ENCODE results near the gene TUFT1.
"Not testable (repeated sequence)": the region's sequence is repeated elsewhere in the genome, so short reads cannot be mapped to it uniquely, and the experiment has no call there.

Gene TUFT1

DNA sequence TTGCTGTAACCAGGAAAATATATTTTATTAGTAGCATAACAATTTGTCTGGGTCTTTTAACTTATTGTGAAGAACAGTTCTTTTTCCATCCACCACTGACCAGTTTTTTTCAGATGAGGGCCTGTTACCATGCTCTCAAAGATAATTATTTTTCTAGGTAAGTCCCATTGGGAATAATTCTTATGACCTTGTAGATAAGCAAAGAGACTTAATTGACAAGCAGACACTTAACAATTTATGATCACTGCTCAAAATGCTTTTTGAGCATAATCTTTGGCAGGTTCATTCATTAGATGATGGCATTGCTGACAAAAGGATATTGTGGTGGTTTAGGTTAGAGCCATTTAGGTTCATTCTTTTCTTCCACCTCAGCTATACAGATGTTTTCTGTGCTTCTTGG, 78.4 kb downstream of the TUFT1 start:
- peaks cover 15% of the 10 kb centered on the region for H3K4me1 ChIP-seq (ENCODE audit: control insufficient read depth, insufficient read depth, low read length)

DNA sequence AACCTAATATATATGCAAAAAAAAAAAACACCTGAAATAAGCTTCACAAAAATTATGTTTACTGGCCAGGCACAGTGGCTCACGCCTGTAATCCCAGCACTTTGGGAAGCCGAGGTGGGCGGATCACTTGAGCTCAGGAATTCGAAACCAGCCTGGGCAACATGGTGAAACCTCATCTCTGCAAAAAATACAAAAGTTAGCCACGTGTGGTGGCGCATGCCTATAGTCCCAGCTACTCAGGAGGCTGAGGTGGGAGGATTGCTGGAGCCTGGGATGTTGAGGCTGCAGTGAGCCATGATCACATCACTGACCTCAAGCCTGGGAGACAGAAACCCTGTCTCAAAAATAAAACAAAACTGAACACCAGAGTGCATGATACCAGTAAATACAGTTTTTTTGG, 78.9 kb downstream of the TUFT1 start:
- not testable (repeated sequence) for H3K9ac ChIP-seq (ENCODE audit: low read length); H3K27me3 ChIP-seq (ENCODE audit: control insufficient read depth, insufficient read depth, low read length); H3K4me3 ChIP-seq (ENCODE audit: low read length); H3K36me3 ChIP-seq (ENCODE audit: control insufficient read depth, insufficient read depth, low read length)
- peaks cover 15% of the 10 kb centered on the region for H3K4me1 ChIP-seq (ENCODE audit: control insufficient read depth, insufficient read depth, low read length)
- peak overlapping the region; percentile 75 for H3K27ac ChIP-seq (ENCODE audit: low read depth, low read length)

More for the DNA sequence above, 78.4 kb downstream of the TUFT1 start:
- Histone ChIP-seq H3K27ac (ENCODE audit: low read depth, low read length) (no peak overlapping the region), H3K4me3 (ENCODE audit: low read length) (no peak overlapping the region), H3K36me3 (ENCODE audit: control insufficient read depth, insufficient read depth, low read length) (no peaks in the 10 kb centered on the region), H3K27me3 (ENCODE audit: control insufficient read depth, insufficient read depth, low read length) (no peaks in the 10 kb centered on the region), H3K9ac (ENCODE audit: low read length) (no peak overlapping the region)

DNA sequence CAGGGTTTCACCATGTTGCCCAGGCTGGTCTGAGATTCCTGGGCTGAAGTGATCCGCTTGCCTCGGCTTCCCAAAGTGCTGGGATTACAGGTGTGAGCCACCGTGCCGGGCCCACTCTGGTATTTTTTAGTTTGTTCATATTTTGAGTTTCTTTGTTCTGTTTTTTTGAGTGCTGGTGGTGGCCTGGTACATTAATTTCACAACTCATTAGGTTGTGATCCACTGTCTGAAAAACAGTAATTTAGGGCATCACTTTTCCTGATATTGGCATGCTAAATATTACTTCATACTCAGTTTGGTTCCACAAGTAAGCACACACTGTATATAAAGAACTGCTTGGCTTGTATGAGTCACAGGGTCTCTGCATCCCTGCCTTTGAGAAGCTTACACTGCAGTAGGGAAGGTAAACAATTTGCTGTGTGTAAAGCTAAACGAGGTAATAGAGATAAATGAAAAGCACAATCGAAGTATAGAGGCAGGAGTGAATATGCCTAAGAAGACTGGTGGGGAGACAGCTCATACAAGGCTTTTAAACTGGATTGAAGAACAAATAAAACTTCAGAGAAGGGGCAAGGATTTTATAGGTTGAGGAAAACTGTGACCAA, 79.5 kb downstream of the TUFT1 start:
- peak overlapping the region; percentile 75 for H3K27ac ChIP-seq (ENCODE audit: low read depth, low read length)
- no peaks in the 10 kb centered on the region for H3K36me3 ChIP-seq (ENCODE audit: control insufficient read depth, insufficient read depth, low read length)
- no peak overlapping the region for H3K9ac ChIP-seq (ENCODE audit: low read length)
- no peaks in the 10 kb centered on the region for H3K27me3 ChIP-seq (ENCODE audit: control insufficient read depth, insufficient read depth, low read length)
- H3K4me1 ChIP-seq (ENCODE audit: control insufficient read depth, insufficient read depth, low read length): peaks cover 15% of the 10 kb centered on the region
- no peak overlapping the region for H3K4me3 ChIP-seq (ENCODE audit: low read length)

DNA sequence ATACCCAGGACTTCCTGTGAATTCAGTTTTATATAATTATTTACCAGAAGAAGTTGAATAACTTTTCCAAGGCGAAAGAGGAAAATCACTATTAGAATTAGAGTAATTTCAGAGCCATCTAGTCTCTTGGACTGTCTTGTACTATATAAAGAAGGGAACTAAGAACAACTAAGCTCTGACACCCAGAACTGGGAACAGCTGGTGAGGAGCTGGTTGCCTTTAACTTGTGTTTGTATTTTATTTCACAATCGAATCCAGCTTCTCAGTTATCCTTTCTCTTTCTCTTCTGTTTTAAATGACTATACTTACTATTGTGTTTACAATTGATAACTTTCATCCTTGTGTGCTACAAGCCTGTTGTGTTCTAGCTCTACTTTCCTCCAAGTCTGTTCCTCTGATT, 80.2 kb downstream of the TUFT1 start:
- no peaks in the 10 kb centered on the region for H3K27me3 ChIP-seq (ENCODE audit: control insufficient read depth, insufficient read depth, low read length)
- peaks cover 12% of the 10 kb centered on the region for H3K4me1 ChIP-seq (ENCODE audit: control insufficient read depth, insufficient read depth, low read length)
- no peaks in the 10 kb centered on the region for H3K36me3 ChIP-seq (ENCODE audit: control insufficient read depth, insufficient read depth, low read length)
- H3K4me3 ChIP-seq (ENCODE audit: low read length): no peak overlapping the region
- no peak overlapping the region for H3K9ac ChIP-seq (ENCODE audit: low read length)
- peak overlapping the region; percentile 75 for H3K27ac ChIP-seq (ENCODE audit: low read depth, low read length)

DNA sequence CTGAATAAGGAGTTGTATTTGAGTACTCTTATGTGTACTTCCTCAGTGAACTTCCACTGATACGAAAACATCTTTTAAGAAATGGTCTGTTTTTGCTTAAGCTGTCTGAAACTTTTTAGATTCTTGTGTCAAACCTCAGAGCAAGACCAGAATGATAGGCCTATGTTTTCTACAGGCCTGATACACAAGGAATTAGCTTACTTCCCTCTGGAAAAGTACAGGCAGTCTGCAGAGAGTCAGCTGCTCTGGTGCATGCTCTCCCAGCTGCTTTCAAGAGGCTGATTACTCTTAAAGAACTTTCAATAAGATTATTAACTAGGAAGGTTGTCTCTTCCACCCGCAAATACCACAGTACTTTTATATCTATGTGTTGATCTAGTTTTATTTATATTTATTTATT, 81.2 kb downstream of the TUFT1 start:
- Histone ChIP-seq H3K27ac (ENCODE audit: low read depth, low read length) (peak overlapping the region; percentile 75), H3K36me3 (ENCODE audit: control insufficient read depth, insufficient read depth, low read length) (no peaks in the 10 kb centered on the region), H3K9ac (ENCODE audit: low read length) (no peak overlapping the region), H3K4me1 (ENCODE audit: control insufficient read depth, insufficient read depth, low read length) (peaks cover 12% of the 10 kb centered on the region), H3K4me3 (ENCODE audit: low read length) (no peak overlapping the region), H3K27me3 (ENCODE audit: control insufficient read depth, insufficient read depth, low read length) (no peaks in the 10 kb centered on the region)

DNA sequence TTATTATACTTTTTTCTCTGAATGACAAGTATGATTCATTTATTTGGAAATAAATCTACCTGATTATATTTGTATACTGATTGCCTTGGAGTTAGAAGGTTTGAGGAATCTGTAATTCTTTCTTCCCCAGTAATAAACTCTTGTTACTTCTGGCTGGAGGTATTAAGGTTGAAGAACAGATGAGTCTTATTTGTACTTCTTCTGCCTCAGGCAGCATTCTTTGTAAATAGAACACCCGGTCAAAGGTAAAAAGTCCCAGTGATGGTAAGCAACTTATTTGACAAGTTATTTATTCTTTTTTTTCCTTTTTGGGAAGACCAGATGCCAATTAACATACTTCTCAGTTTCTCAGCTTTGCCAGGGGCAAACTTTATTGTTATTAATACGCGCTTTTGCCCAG, 84.7 kb downstream of the TUFT1 start:
- Histone ChIP-seq H3K4me1 (ENCODE audit: control insufficient read depth, insufficient read depth, low read length) (peaks cover 10% of the 10 kb centered on the region), H3K27ac (ENCODE audit: low read depth, low read length) (no peak overlapping the region)

DNA sequence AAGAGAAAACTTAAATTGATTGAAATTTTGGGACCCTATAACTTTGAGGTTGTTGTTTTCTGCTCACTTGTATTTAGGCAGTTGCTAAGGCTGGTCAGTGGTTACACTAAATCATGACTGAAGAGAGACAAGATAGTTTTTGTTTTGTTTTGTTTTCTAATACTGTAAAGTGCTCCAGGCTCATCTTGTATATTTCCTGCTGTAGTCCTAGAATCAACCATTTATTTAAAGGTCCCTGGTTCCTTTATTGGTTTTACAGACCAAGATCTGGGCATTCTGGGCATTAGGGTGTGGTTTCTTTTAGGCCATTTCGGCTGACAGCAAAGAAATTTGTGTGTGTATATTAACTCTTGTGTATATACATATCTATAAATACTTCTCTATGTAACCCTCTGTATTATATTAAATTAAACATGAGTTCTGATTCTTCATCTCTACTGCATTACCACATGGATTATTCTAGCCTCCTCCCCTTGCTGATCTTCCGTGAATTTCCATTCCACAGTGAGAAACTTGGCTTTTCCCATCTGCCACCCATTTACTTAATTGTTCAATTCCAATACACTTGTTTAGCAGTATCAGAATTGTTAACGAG, 86.7 kb downstream of the TUFT1 start:
- Histone ChIP-seq H3K4me1 (ENCODE audit: control insufficient read depth, insufficient read depth, low read length) (peaks cover 2% of the 10 kb centered on the region), H3K9ac (ENCODE audit: low read length) (no peak overlapping the region), H3K27me3 (ENCODE audit: control insufficient read depth, insufficient read depth, low read length) (no peaks in the 10 kb centered on the region), H3K36me3 (ENCODE audit: control insufficient read depth, insufficient read depth, low read length) (no peaks in the 10 kb centered on the region), H3K4me3 (ENCODE audit: low read length) (no peak overlapping the region), H3K27ac (ENCODE audit: low read depth, low read length) (no peak overlapping the region)

More for the DNA sequence above, 84.7 kb downstream of the TUFT1 start:
- Histone ChIP-seq H3K27me3 (ENCODE audit: control insufficient read depth, insufficient read depth, low read length) (no peaks in the 10 kb centered on the region), H3K36me3 (ENCODE audit: control insufficient read depth, insufficient read depth, low read length) (no peaks in the 10 kb centered on the region), H3K9ac (ENCODE audit: low read length) (no peak overlapping the region), H3K4me3 (ENCODE audit: low read length) (no peak overlapping the region)

DNA sequence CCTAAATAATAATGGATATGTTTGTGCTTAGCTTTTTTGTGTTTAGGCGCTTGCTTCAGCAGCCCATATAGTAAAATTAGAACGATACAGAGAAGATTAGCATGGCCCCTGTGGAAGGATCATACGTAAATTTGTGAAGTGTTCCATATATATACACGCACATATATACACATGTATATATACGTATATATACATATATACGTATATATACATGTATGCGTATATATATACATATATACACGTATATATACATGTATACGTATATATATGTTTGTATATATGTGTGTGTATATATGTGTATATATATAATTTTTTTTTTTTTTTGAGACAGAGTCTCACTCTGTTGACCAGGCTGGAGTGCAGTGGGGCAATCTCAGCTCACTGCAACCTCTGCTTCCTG, 89.2 kb downstream of the TUFT1 start:
- Histone ChIP-seq H3K4me3 (ENCODE audit: low read length) (no peak overlapping the region), H3K27me3 (ENCODE audit: control insufficient read depth, insufficient read depth, low read length) (no peaks in the 10 kb centered on the region), H3K4me1 (ENCODE audit: control insufficient read depth, insufficient read depth, low read length) (peaks cover 7% of the 10 kb centered on the region), H3K27ac (ENCODE audit: low read depth, low read length) (no peak overlapping the region), H3K36me3 (ENCODE audit: control insufficient read depth, insufficient read depth, low read length) (no peaks in the 10 kb centered on the region), H3K9ac (ENCODE audit: low read length) (no peak overlapping the region)
